ENCODE data around the gene POLL. TPM values are rescaled to one million over a fixed set of nuclear protein-coding genes. Genes with fewer than 3 reads are reported as not detected.

The POLL gene
- polyA plus RNA-seq, 1 donor (not counting 4 experiments of a cell fraction or from before 2014, with no cell fraction given): 11.9 TPM

- Histone ChIP-seq H3K79me2 (ENCODE audit: control insufficient read depth, insufficient read depth, low read length) (no peaks in the 10 kb centered on the region), H3K27ac (ENCODE audit: control insufficient read depth, insufficient read depth, low read length) (no peak overlapping the region), H3K4me1 (ENCODE audit: control insufficient read depth, extremely low read depth, insufficient read depth, low read length) (no peaks in the 10 kb centered on the region), H3K4me2 (ENCODE audit: control insufficient read depth, extremely low read depth, insufficient read depth, low read depth, low read length) (no peak overlapping the region), H4K20me1 (ENCODE audit: control insufficient read depth, extremely low read depth, insufficient read depth, low read length) (no peaks in the 10 kb centered on the region), H3K27me3 (ENCODE audit: control insufficient read depth, extremely low read depth, insufficient read depth, low read length) (no peaks in the 10 kb centered on the region), H2AFZ (ENCODE audit: control insufficient read depth, low read length) (no peak overlapping the region), H3K36me3 (ENCODE audit: control insufficient read depth in 2 of 2, extremely low read depth in 1 of 2, insufficient read depth in 2 of 2, low read length in 2 of 2) (peaks cover 25 to 36% of the 10 kb centered on the region in 2 experiments), H3K9me3 (ENCODE audit: control insufficient read depth, low read depth, low read length) (no peaks in the 10 kb centered on the region), H3K4me3 (ENCODE audit: control insufficient read depth in 2 of 3, extremely low read depth in 1 of 3, insufficient read depth in 2 of 3, low read depth in 1 of 3, low read length in 3 of 3) (no peak overlapping the region), H3K9ac (ENCODE audit: control insufficient read depth, extremely low read depth, insufficient read depth, low read length) (no peak overlapping the region), H3K9me1 (ENCODE audit: control insufficient read depth, extremely low read depth, insufficient read depth, low read length) (no peaks in the 10 kb centered on the region)
- dilution Hi-C loops (cut with MboI; ENCODE audit: extremely low pct_ligation_motif_present, low sequenced_read_pairs): no loop called here
- DNase-seq (ENCODE audit: low read depth, low spot score) (no peak), FAIRE-seq (no peak)
- TF ChIP-seq EZH2 (IDR thresholded peaks at IDR 0.05; ENCODE audit: low read length) (no peak), CTCF (optimal IDR thresholded peaks at IDR 0.05 in 1 of 3, IDR thresholded peaks at IDR 0.05 in 1 of 3, conservative IDR thresholded peaks at IDR 0.05 in 1 of 3; ENCODE audit: extremely low read depth in 1 of 3, insufficient read depth in 2 of 3, low read length in 3 of 3) (no peak)
These were observed 24.8 kb upstream of the POLL start for GRCh38 chr10:101612872-101613271.

GRCh38 chr10:101612086-101612485 lies 24.0 kb upstream of the POLL start:
- FAIRE-seq (no peak), DNase-seq (ENCODE audit: low read depth, low spot score) (no peak)
- Histone ChIP-seq H3K36me3 (ENCODE audit: control insufficient read depth in 2 of 2, extremely low read depth in 1 of 2, insufficient read depth in 2 of 2, low read length in 2 of 2) (peaks cover 25 to 39% of the 10 kb centered on the region in 2 experiments), H3K9ac (ENCODE audit: control insufficient read depth, extremely low read depth, insufficient read depth, low read length) (no peak overlapping the region), H3K27ac (ENCODE audit: control insufficient read depth, insufficient read depth, low read length) (no peak overlapping the region), H3K9me1 (ENCODE audit: control insufficient read depth, extremely low read depth, insufficient read depth, low read length) (no peaks in the 10 kb centered on the region), H3K27me3 (ENCODE audit: control insufficient read depth, extremely low read depth, insufficient read depth, low read length) (no peaks in the 10 kb centered on the region), H3K79me2 (ENCODE audit: control insufficient read depth, insufficient read depth, low read length) (no peaks in the 10 kb centered on the region), H3K4me2 (ENCODE audit: control insufficient read depth, extremely low read depth, insufficient read depth, low read depth, low read length) (no peak overlapping the region), H3K4me1 (ENCODE audit: control insufficient read depth, extremely low read depth, insufficient read depth, low read length) (no peaks in the 10 kb centered on the region), H4K20me1 (ENCODE audit: control insufficient read depth, extremely low read depth, insufficient read depth, low read length) (no peaks in the 10 kb centered on the region), H3K4me3 (ENCODE audit: control insufficient read depth in 2 of 3, extremely low read depth in 1 of 3, insufficient read depth in 2 of 3, low read depth in 1 of 3, low read length in 3 of 3) (no peak overlapping the region), H2AFZ (ENCODE audit: control insufficient read depth, low read length) (no peak overlapping the region), H3K9me3 (ENCODE audit: control insufficient read depth, low read depth, low read length) (no peaks in the 10 kb centered on the region)
- dilution Hi-C loops (cut with MboI; ENCODE audit: extremely low pct_ligation_motif_present, low sequenced_read_pairs): no loop called here
- no peak for TF ChIP-seq CTCF (optimal IDR thresholded peaks at IDR 0.05 in 1 of 3, IDR thresholded peaks at IDR 0.05 in 1 of 3, conservative IDR thresholded peaks at IDR 0.05 in 1 of 3; ENCODE audit: extremely low read depth in 1 of 3, insufficient read depth in 2 of 3, low read length in 3 of 3)
- TF ChIP-seq EZH2 (IDR thresholded peaks at IDR 0.05; ENCODE audit: low read length): no peak

All from keratinocyte (primary cell).